ENCODE data around the gene SDR42E1. TPM values are rescaled to one million over a fixed set of nuclear protein-coding genes. Genes with fewer than 3 reads are reported as not detected.
A peak's percentile ranks its signal among the peaks of the same experiment; 100 is the strongest.

Gene SDR42E1
- total and polyA plus RNA-seq, 2 of the 4 experiments (the other 2 are of a cell fraction), result 0.44 to 0.72 TPM

- H2AK9ac ChIP-seq (replicated peaks; ENCODE audit: low read depth, low read length, poor library complexity), result no peak overlapping the region
- no peaks in the 10 kb centered on the region for H3K27me3 ChIP-seq (ENCODE audit: control insufficient read depth, insufficient read depth, low read length)
- no peak overlapping the region for H2BK5ac ChIP-seq (ENCODE audit: low read depth, low read length, poor library complexity, severe bottlenecking)
- intact Hi-C loops (cut with micrococcal nuclease), result no loop called here
- H3K9me3 ChIP-seq (ENCODE audit: control insufficient read depth, insufficient read depth, low read length), result no peaks in the 10 kb centered on the region
- WGBS, 2 experiments (ENCODE audit: extremely low coverage in 2 of 2, insufficient read length in 1 of 2), result no CpG with 5 or more reads among the region's 8 CpGs
- no peak overlapping the region for H3K4ac ChIP-seq (ENCODE audit: low read depth, low read length)
- no peaks in the 10 kb centered on the region for H3K36me3 ChIP-seq (ENCODE audit: control insufficient read depth, insufficient read depth, low read length)
- 0 out of 4 replicates have a peak overlapping the region, but pooled peaks of 1 of the 2 experiments have one; percentile 53 for H4K8ac ChIP-seq (ENCODE audit: low read depth in 2 of 2, low read length in 2 of 2)
- DNase-seq, result no peak
- no peak overlapping the region for H3K9ac ChIP-seq (ENCODE audit: low read depth, low read length)
- no peak overlapping the region for H4K91ac ChIP-seq (ENCODE audit: insufficient read depth, low read depth, low read length)
- H3K79me1 ChIP-seq (ENCODE audit: low read depth in 1 of 2, low read length in 2 of 2), result no peaks in the 10 kb centered on the region
- 0 out of 2 replicates have a peak overlapping the region, but pooled peaks have one; percentile 10 for H2BK120ac ChIP-seq (ENCODE audit: low read depth, low read length)
- H4K20me1 ChIP-seq (ENCODE audit: insufficient read depth, low read length), result no peaks in the 10 kb centered on the region
- no peak overlapping the region for H2AFZ ChIP-seq (replicated peaks; ENCODE audit: low read length, poor library complexity)
- H3K56ac ChIP-seq (ENCODE audit: extremely low read depth, insufficient read depth, low read length), result no peak overlapping the region
- peak overlapping the region; percentile 57 for H3K18ac ChIP-seq (ENCODE audit: low read depth, low read length)
- dilution Hi-C loops (cut with HindIII; ENCODE audit: low sequenced_read_pairs, unreplicated experiment), result no loop called here
- no peak overlapping the region for H2BK20ac ChIP-seq (ENCODE audit: low read depth, low read length)
- no peak for ATAC-seq (ENCODE audit: low read depth)
- H3K4me1 ChIP-seq (ENCODE audit: control insufficient read depth, insufficient read depth, low read length), result peaks cover 7% of the 10 kb centered on the region
- H3K9me1 ChIP-seq (ENCODE audit: insufficient read depth, low read length), result peaks cover 3% of the 10 kb centered on the region; the same call in 1 of the 2 replicates
- H3K14ac ChIP-seq (replicated peaks; ENCODE audit: low read depth, low read length), result no peak overlapping the region
- no peak overlapping the region for H3K4me2 ChIP-seq (ENCODE audit: low read depth, low read length)
- H4K5ac ChIP-seq (ENCODE audit: low read depth, low read length), result peak overlapping the region; percentile 39; the same call in 1 of the 2 replicates
- no TSS peak for BruUV-seq (replicated peaks)
- H3K27ac ChIP-seq (ENCODE audit: insufficient read depth, low read length), result peak overlapping the region; percentile 61; the same call in 1 of the 2 replicates
- in situ Hi-C loops (cut with MboI; ENCODE audit: low sequenced_read_pairs), result no loop called here
- H2AK5ac ChIP-seq (ENCODE audit: low read depth, low read length), result peak overlapping the region; percentile 53; the same call in 1 of the 2 replicates
- H3K23ac ChIP-seq (ENCODE audit: low read depth, low read length), result no peak overlapping the region
- H3K4me3 ChIP-seq (ENCODE audit: insufficient read depth, low read depth, low read length), result no peak overlapping the region
- ChIA-PET CTCF (no interaction called here), POLR2A (ENCODE audit: unreplicated experiment) (interaction anchor here (0.6 kb wide), 1 partner anchor 1360 kb away, joined by 3 read pairs; no protein-coding TSS in a partner anchor)
- no peak overlapping the region for H2BK15ac ChIP-seq (ENCODE audit: low read depth, low read length)
- TF ChIP-seq SMC3 (IDR thresholded peaks at IDR 0.05; ENCODE audit: low read depth, low read length) (no peak), MAZ (IDR thresholded peaks at IDR 0.05; ENCODE audit: borderline replicate concordance, low read depth, low read length) (no peak), CTCF (conservative IDR thresholded peaks at IDR 0.05; ENCODE audit: low read depth, low read length) (no peak), RAD21 (IDR thresholded peaks at IDR 0.05; ENCODE audit: low read length) (no peak), MAFK (IDR thresholded peaks at IDR 0.05; ENCODE audit: low read depth, low read length) (no peak), CEBPB (IDR thresholded peaks at IDR 0.05; ENCODE audit: low read depth, low read length) (no peak), MXI1 (IDR thresholded peaks at IDR 0.05; ENCODE audit: borderline replicate concordance, low read depth, low read length) (no peak), RCOR1 (IDR thresholded peaks at IDR 0.05; ENCODE audit: insufficient replicate concordance, low read length) (no peak), RFX5 (IDR thresholded peaks at IDR 0.05; ENCODE audit: low read depth, low read length) (no peak), NFE2L2 (IDR thresholded peaks at IDR 0.05; ENCODE audit: low read depth, low read length) (no peak), FOS (IDR thresholded peaks at IDR 0.05; ENCODE audit: low read depth, low read length) (no peak), ELK1 (IDR thresholded peaks at IDR 0.05; ENCODE audit: borderline replicate concordance, low read depth, low read length) (no peak), BHLHE40 (IDR thresholded peaks at IDR 0.05; ENCODE audit: low read depth, low read length) (no peak), CHD1 (IDR thresholded peaks at IDR 0.05; ENCODE audit: low read depth, low read length) (no peak)
These were observed 48.1 kb upstream of the SDR42E1 start for GRCh38 chr16:82059161-82059982.
